NCI-H1092 treated with DMSO at 0.1 percent for 48 hours (cell line): ENCODE data around the gene EPHB2.
A peak's percentile ranks its signal among the peaks of the same experiment; 100 is the strongest.

Source experiments
- DNase-seq: peaks from one replicate; lab custom pipeline; 2025; lab: John Stamatoyannopoulos, UW

EPHB2 gene

DNA sequence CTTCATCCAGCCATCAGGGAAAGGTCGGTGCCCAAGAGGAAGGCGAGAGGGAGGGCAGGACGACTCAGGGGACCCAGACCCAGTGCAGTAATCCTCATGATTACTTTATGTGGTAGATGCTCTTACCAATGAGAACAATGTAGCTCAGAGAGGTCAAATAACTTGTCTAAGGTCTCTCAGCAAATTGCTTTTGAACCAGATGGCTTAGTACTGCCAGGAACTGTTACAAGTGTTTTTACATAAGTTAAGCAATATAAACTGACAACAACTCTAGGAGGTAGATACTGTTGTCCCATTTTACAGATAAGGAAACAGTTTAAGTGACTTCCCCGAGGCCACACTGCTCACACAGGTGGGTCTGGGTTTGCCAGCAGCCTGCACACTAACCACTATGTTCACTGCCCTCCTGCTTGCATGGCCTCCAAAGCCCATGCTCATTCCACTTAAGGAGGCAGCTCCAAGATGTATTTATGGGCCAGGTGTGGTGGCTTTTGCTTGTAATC, 150.3 kb downstream of the EPHB2 start:
- DNase-seq = no peak

DNA sequence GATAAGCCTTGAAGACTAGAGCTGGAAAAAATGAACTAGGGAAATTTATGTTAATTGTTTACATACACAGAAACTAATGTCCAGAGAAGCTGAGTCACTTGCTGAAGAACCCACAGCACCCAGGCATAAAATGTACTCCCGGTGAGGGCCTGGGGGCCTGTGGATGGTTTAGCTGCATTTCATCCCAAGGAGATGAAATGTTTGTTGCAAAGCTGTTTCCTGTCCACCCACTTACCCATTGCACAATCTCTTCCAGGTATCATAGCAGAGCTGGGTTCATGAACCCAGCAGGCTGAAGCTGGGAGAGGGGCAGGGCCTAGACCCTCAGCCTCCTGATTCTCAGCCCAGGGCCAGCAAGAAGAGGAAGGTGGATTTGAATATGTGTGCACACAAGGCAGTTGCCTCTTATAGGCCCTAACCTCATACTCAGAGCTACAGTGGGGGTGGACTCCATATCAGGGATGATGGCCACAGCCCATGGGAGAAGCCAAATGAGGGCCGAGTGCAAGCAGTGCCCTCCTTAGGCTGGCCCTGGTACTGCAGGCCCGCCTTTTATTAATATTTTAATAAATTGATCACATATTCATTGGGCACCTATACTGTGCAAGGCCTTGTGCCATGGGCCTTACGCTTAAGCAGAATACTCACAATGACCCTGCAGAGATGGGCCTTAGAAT, 151.3 kb downstream of the EPHB2 start:
- DNase-seq = peak; percentile 40

DNA sequence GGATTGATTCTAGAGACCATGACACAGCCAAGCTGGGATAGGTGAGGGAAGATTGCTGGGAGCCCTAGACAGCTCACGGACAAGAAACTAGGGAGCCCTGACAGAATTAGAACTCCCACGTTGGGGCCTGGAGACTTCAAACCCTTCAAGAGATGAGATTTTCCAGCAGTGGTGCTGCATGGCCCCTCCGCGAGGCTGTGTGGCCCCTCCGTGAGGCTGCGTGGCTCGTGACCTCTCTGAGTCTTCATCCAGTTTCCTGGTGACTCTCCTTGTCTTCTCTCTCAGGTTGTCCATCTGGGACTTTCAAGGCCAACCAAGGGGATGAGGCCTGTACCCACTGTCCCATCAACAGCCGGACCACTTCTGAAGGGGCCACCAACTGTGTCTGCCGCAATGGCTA, 152.1 kb downstream of the EPHB2 start:
- no peak for DNase-seq

DNA sequence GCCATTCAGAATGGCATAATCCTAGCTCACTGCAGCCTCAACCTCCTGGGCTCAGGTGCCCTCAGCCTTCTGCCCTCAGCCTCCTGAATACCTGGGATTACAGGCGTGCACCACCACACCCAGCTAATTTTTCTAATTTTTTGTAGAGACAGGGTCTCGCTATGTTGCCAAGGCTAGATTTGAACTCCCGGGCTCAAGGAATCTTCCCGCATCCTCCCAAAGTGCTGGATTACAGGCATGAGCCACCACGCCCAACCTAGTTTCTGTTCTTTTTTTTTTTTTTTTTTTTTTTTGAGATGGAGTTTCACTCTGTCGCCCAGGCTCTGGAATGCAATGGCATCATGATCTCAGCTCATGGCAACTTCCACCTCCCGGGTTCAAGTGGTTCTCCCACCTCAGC, 153.1 kb downstream of the EPHB2 start:
- no peak for DNase-seq

DNA sequence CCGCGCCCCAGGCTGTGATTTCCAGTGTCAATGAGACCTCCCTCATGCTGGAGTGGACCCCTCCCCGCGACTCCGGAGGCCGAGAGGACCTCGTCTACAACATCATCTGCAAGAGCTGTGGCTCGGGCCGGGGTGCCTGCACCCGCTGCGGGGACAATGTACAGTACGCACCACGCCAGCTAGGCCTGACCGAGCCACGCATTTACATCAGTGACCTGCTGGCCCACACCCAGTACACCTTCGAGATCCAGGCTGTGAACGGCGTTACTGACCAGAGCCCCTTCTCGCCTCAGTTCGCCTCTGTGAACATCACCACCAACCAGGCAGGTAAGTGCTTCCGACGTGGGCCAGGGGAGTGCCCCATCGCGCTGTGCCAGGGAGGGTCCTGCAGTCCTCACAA, 154.2 kb downstream of the EPHB2 start:
- DNase-seq = no peak

DNA sequence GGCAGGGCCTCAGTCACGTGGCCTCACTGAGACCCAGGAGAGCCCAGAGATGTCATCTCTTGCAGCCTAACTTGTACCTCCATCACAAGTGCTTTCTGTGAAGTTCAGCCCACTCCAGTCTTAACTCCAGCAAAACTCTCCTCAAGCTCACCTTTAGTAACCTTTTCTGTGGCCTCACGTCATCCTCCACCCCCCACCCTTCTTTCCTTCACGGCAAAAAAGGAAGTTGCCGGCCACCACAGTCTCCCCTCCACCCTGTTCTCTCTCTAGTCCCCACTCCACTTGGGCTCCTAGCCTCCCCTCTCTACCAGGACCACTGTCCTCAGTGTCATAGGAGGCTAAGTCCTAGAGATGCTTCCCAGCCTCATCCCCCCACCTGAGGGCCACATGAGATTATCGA, 155.1 kb downstream of the EPHB2 start:
- no peak for DNase-seq

DNA sequence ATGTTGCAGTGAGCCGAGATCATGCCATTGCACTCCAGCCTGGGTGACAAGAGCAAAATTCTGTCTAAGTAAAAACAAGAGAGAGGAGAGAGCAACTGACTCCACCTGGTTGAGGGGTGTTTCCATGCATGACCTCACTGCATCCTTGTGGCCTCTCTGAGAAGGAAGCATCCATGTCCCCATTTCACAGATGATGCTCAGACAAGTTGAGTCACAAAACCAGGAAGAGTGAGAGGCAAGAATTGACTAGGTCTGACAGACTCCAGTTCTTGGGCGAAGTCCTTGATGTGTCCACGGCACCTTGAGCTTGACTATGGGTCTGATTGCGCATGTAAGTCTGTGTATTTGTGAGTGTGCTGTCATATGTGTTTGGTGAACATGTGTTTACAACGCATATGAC, 156.2 kb downstream of the EPHB2 start:
- no peak for DNase-seq

DNA sequence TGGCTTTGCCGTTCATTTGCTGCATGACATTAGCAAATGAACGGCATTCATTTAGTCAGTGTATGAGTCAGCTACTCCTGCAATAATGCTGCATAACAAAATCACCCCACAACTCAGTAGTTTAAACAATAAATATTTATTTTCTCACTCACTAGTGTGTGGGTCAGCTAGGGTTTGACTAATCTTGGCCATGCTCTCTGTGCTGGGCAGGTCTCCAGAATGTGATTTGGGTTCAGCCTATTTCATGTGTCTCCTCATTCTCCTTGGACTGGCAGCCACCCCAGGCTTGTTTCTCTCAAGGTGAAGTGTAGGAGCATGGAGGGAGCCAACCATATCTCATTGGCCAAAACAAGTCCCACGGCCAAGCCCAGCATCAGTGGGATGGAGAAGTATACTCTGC, 157.7 kb downstream of the EPHB2 start:
- no peak for DNase-seq

DNA sequence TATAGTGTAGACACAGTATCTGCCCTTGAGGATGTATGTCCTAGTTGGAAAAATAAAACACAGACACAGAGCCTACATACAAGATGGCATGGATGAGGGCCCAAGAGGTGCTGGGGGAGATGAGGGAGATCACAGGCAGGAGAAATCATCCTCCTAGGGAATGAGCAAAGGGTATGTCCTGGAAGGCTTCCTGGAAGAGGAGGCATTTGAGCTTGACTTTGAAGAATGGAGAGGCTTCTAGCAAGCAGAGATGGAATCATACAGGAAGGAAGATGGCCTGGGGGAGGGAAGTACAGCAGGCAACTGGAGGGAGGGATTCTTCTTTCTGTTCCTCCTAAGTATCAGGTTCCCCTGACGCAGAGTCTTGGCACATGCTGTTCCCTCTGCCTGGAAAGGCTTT, 158.7 kb downstream of the EPHB2 start:
- no peak for DNase-seq

DNA sequence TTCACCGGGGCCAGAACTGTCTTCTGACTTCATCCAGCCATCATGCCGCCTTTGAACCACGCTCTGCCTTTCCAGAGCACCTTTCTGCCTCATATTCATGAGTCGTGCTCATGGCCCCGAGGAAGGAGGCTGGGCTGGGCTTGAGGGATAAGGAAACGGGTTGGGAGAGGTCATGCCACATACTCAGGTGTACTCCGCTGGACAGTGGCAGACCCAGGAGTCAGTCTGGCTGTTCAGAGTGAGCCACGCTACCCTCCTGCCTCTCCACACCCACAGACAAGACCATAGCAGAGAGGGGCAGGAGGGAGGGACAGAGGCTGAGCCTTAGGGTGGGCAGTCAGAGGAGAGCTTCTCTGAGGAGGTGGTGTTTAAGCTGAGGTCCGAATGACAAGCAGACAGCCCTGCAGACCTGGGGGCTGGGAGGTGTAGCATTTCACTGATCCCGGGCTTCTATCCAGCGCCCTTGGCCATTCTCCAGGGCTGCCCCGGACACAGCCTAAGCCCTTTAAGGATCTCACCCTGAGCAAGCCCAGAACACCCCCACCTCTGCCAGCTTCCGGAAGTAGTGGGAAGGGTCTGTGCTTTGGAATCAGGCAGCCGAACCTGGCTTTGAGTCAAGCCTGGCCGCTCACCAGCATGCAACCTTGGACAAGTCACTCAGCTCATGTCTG, 159.7 kb downstream of the EPHB2 start:
- DNase-seq = peak; percentile 94

DNA sequence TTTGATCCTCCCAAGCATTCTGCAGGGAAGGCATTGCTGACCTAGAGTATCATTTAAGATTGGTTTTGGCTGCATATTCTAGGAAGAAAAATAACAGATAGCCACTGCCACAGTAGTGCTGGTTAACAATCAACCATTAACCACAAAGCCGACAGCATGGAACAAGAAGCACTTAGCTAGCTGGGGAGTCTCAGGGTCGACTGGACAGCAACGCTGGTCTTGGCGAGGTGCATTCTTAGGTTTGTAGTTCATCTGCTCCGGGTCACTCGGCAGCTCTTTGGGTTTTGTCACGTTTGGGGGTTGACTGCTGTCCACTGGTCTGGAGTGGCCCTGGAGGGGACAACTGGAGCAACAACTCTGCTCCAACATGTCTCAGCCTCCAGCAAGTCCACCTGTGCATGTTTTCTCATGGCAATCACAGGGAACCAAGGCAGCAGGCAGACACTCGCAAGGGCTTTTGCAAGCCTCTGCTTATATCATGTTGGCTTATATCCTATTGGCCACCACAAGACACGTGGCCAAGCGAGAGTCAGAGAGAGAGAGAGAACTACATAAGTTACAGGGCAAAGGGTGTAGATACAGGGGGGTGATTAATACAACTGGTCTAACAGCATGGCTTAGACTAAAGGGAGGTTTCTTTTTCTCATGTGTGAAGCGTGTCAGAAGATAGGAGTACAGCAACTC, 162.5 kb downstream of the EPHB2 start:
- no peak for DNase-seq

DNA sequence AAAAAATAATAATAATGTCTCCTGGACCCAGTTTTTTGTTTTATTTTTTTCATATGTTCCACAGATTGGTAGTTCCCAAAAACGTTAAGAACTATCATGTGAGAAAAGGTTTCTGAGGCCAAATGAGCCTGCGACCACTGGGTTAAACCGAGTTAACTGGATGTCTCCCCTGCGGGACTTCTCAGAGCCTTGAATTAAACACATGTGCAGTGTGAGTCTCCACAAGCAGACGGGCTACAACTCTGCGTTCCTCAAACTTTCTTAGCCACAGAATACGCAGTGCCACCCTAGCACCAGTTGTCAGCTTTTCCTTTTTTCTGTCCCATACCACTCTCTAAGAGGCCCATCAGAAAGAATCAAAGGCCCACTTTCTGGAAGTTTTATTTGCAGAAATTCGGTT, 164.1 kb downstream of the EPHB2 start:
- no peak for DNase-seq

DNA sequence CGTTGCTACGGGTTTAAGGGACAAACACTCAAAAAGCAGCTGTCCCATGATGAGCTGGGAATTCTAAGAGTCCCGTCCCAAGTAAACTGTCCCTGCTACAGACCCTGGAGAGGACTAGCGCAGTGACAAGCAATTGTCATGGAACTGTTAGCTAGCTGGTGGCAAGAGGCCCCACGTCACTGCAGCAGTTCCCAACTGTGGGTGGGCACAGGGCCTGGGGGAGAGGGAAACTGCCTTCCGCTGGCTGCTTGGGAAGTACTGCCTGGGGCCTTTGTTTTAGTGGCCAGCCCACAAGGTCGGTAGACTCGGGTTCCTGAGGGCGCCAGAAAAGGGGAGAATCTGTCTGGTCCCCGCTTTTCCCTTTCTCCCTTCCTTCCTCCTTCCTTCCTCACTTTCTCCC, 164.6 kb downstream of the EPHB2 start:
- no peak for DNase-seq

DNA sequence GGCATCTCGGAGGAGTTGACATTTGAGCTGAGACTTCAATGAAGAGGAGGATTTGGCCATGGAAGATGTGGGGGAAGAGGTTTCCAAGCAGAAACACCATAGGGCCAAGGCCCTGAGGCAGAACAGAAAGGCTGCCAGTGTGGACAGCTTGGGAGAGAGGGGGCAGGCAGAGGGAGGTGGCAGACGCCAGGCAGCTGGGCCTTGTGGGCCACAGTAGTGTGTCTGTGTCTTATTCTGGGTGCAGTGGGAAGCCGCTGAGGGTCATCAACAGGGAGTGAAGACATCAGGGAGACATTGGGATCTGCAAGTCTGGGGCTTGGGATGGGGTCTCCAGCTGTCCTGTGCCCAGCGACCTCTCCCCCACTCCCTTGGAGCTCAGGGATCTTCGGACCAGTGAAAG, 165.2 kb downstream of the EPHB2 start:
- DNase-seq = no peak

DNA sequence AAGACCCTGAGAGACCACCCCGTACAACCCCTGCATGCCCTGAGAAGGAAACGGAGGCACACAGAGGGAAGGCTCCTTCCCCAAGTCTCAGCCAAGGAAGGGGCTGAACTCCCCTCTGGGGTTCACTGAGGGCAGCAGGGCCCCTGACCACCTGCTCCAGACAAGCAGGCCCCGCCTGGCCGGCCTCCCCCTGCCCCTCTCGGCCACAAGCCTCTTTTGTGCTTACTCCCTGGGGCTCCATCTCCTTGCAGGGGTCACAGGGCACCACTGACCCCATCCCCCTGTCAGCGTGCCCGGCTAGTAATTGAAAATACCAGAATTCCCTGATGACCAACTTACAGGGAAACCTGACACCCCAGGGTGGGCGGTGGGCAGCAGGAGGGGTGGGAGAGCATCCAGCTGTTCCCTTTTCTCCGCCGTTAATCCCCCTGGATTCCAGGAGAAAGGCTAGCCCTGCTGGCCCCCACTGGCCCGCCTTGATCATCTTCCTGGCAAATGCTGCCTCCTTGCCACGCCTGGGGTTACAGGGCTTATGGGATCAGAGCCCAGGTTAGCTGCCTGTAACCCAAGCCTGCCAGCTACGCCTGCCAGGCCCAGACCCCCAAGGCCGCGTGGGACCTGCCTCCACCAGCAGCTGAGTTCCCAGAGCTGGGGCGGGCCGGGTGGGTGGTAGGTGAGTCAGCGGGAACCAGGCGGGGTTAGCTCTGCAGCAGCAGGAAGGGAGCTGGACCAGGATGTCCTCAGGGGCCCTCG, 165.9 kb downstream of the EPHB2 start:
- DNase-seq = no peak

DNA sequence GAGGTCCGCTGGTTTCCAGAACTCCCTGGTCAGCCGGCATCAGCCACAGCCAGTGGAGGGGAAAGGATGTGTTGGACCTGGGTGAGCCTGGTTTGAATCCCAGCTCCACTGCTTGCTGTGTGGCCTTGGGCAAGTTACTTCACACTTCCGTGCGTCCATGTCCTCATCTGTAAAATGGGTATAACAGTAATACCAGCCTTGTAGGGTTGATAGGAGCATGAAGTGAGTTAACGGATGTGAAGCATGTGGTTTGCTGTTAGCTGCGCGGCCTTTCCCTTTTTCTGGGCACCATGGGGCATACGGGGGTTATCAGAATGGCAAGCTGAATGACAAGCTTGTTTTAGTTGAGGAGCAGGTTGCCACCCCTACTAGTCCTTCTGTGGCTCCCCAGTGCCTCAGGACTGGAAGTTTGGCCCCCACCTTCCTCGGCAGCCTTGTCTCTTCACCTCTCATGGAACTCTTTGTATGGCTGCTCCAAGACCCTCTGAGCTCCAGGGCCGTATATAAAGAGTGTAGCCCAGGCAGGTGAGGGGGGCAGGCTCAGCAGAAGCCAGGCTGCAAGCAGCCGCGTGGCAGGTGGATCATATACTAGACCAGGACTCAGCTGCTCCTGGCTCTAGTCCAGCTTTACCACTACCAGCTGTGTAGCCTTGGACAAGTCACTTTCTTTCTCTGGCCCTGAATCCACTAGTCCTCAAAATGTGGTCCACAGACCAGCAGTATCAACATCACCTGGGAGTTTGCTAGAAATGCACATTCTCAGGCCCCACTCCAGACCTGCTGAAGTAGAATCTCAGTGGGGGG, 166.7 kb downstream of the EPHB2 start:
- DNase-seq = no peak

DNA sequence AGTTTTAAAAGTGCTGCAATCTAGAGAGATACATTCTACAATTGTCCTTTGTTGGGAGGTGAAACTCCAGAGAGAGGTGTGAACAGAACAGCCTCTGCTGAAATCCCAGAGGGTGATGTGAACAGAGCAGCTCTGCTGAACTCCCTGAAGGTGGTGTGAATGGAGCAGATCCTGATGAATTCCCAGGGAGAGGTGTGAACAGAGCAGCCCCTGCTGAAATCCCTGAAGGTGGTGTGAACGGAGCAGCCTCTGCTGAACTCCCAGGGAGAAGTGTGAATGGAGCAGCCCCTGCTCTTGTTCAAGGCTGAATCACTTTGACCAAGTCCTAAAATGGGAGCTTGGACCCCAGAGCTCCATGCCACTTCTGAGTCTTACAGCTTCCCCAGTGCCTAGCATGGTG, 167.3 kb downstream of the EPHB2 start:
- no peak for DNase-seq

DNA sequence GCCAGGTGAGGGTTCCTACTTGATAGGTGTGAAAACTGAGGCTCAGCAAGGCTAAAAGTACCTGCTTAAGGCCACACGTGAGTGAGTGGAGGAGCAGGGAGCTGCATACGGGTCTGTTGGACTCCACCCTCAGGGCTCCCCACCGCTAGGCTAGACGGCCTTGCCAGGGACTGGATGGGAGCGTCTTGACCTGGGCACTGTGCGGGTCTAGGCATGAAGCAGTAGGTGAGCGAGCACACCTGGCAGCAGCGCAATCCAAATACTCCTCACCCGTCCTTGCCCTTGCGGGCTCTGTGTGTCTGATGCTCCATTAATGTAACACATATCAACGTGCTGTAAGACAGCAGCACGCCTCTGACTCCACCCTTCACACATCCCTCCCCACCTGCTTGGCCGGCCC, 168.0 kb downstream of the EPHB2 start:
- no peak for DNase-seq

DNA sequence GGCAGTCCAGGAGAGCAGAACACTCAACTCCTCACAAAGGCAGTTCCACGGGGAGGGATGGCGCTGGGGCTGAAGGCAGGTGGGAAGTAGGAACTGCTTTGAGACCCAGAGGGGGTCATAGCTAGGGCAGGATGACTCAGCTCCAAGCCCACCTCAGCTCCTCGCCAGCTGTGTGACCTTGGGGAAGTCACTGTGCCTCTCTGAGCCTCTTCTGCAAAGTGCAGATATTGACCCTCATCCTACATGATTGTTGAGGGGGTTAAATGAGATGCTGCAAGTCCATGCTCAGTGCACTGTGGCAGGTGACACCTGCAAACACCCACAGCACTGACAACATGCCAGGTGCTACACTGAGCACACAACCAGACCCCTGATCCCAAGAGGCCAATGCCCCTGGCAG, 168.8 kb downstream of the EPHB2 start:
- DNase-seq = no peak

DNA sequence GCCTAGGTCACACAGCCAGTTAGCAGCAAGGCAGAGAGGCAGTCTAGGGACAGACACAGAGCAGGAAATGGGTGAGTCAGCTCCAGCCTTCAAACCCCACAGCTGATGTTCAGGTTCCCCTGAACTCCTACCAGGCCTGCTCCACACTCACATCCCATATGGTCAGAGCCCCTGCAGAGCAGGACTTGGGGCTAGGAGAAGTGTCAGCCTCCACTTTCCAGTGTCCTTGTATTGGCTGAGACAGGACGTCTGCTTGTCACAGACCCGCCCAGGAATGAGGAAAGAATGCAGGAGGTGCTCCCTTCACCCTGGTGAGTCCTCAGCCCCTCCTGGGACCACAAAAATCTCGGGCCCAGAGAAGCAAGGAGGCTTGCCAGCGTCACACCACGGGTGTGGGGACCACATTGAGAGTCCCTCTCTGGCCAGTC, 169.5 kb downstream of the EPHB2 start:
- DNase-seq = no peak

DNA sequence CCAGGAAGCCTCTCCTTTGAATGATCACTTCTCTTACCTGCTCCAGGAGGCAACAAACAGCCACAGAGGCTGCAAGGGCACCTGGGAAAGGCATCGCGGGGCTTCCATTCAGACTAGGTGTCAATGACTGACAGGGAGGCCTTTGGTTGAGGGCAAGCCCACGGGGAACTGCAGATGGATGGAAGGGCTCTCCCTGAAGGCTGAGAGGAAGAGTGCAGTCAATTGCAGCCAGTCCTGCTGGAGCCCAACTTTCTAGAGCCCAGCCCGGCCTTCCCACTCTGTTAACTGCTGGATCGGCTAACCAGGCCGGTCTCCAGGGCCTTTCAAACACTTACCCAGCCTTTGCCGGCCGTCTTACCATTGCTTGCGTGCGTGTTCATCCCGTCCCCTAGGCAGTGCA, 172.8 kb downstream of the EPHB2 start:
- no peak for DNase-seq
